ENCODE data around the gene AK1. TPM values are rescaled to one million over a fixed set of nuclear protein-coding genes. Genes with fewer than 3 reads are reported as not detected.
"Not testable (repeated sequence)": the region's sequence is repeated elsewhere in the genome, so short reads cannot be mapped to it uniquely, and the experiment has no call there.

The AK1 gene
- total and polyA plus RNA-seq, 10 of the 15 experiments (the other 5 are each of a cell fraction or from before 2014, with no cell fraction given): 0.23 to 3.1 (median 1.8) TPM

DNA sequence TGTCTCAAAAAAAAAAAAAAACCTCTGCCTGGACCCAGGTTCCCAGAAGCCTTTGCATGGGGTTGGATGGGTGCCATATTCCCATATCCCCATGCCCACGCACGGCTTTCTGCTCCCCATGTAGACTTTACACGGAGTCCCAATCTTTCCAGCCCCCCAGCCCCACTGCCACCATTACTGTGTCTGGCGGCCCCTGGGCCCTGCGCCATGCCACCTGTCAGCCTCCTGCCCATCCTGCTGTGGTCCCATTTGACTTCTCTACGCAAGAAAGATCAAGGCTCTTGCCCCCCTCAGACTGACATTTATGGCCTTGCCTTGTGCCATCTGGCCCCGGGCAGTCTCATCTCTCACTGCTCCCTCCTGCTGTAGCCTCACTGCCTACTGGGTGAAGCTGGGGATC, 6.5 kb upstream of the AK1 start:
- Histone ChIP-seq H3K9me3 (replicated peaks; ENCODE audit: control insufficient read depth, insufficient read depth, low read length) (no peaks in the 10 kb centered on the region), H3K36me3 (ENCODE audit: control insufficient read depth in 2 of 2, insufficient read depth in 2 of 2, low read length in 1 of 2) (peaks cover 3 to 4% of the 10 kb centered on the region in 2 experiments; a peak in 3 of 4 replicates), H3K79me2 (ENCODE audit: control insufficient read depth, insufficient read depth, low read length) (no peaks in the 10 kb centered on the region), H3K4me3 (no peak overlapping the region), H3K4me1 (ENCODE audit: control insufficient read depth, insufficient read depth, low read length) (peaks cover 3% of the 10 kb centered on the region), H3K27me3 (replicated peaks in 1 of 2; ENCODE audit: control insufficient read depth in 2 of 2, insufficient read depth in 2 of 2, low read length in 1 of 2) (no peaks in the 10 kb centered on the region), H3K9ac (ENCODE audit: control insufficient read depth, insufficient read depth, low read length) (no peak overlapping the region), H3K27ac (ENCODE audit: control insufficient read depth, insufficient read depth) (no peak overlapping the region), H2AFZ (ENCODE audit: control insufficient read depth, low read depth, low read length) (no peak overlapping the region), H4K20me1 (ENCODE audit: control insufficient read depth, insufficient read depth) (no peaks in the 10 kb centered on the region), H3K4me2 (ENCODE audit: control insufficient read depth, insufficient read depth) (no peak overlapping the region)
- FAIRE-seq (no peak), ATAC-seq (no peak; the same call in 2 of the 3 replicates), DNase-seq (ENCODE audit: low read depth, low spot score) (no peak)
- 89% methylated on average over 7 of the region's 7 CpGs for WGBS (ENCODE audit: insufficient coverage, insufficient replicate concordance, low lambda C conversion rate, missing lambda C conversion rate)
- RAD21 ChIA-PET (ENCODE audit: unreplicated experiment): no interaction called here
- TF ChIP-seq SUZ12 (IDR thresholded peaks at IDR 0.05; ENCODE audit: unreplicated experiment) (no peak), TARDBP (IDR thresholded peaks at IDR 0.05; ENCODE audit: borderline replicate concordance) (no peak), SRF (IDR thresholded peaks at IDR 0.05; ENCODE audit: low read depth in 2 of 2, low read length in 2 of 2) (no peak), SUPT20H (IDR thresholded peaks at IDR 0.05; ENCODE audit: borderline replicate concordance, control insufficient read depth, low read depth, low read length) (no peak), BRCA1 (IDR thresholded peaks at IDR 0.05; ENCODE audit: low read depth, low read length) (no peak), FOXK2 (IDR thresholded peaks at IDR 0.05) (no peak), HCFC1 (IDR thresholded peaks at IDR 0.05; ENCODE audit: low read length) (no peak), PML (IDR thresholded peaks at IDR 0.05; ENCODE audit: low read length) (no peak), HDAC6 (IDR thresholded peaks at IDR 0.05; ENCODE audit: unreplicated experiment) (no peak), SMAD5 (IDR thresholded peaks at IDR 0.05; ENCODE audit: low read depth) (no peak), ZNF622 (IDR thresholded peaks at IDR 0.05) (no peak)
- TF ChIP-seq, protein P1, sequence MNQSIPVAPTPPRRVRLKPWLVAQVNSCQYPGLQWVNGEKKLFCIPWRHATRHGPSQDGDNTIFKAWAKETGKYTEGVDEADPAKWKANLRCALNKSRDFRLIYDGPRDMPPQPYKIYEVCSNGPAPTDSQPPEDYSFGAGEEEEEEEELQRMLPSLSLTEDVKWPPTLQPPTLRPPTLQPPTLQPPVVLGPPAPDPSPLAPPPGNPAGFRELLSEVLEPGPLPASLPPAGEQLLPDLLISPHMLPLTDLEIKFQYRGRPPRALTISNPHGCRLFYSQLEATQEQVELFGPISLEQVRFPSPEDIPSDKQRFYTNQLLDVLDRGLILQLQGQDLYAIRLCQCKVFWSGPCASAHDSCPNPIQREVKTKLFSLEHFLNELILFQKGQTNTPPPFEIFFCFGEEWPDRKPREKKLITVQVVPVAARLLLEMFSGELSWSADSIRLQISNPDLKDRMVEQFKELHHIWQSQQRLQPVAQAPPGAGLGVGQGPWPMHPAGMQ (IDR thresholded peaks at IDR 0.05; ENCODE audit: borderline replicate concordance): no peak
- intact Hi-C loops (cut with micrococcal nuclease; ENCODE audit: unreplicated experiment): loop anchor here (5.0 kb wide), 1 partner anchor 33 kb away; the partner anchor contains the start of gene ST6GALNAC4
- no TSS peak for BruUV-seq (replicated peaks)
- in situ Hi-C loops (cut with MboI): no loop called here
- SMC1A ChIA-PET (ENCODE audit: uncharacterized antibody, unreplicated experiment): interaction anchor here (1.2 kb wide), 1 partner anchor 15 kb away, joined by 3 read pairs; no protein-coding TSS in a partner anchor
- CTCF ChIA-PET: no interaction called here
- POLR2A ChIA-PET: no interaction called here

DNA sequence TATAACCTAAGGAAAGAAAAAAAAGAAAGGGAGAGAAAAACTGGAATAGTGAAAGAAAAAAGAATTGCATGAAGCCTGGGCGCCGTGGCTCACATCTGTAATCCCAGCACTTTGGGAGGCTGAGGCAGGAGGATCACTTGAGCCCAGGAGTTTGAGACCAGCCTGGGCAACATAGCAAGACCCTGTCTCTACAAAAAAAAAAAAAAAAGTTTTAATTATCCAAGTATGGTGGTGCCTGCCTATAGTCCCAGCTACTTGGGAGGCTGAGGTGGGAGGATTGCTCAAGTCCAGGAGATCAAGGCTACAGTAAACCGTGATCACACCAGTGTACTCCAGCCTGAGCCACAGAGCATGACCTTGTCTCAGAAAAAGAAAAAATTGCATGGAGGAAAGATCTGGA, 4.2 kb upstream of the AK1 start:
- H3K4me1 ChIP-seq (ENCODE audit: control insufficient read depth, insufficient read depth, low read length); FAIRE-seq; H3K4me2 ChIP-seq (ENCODE audit: control insufficient read depth, insufficient read depth); H3K27ac ChIP-seq (ENCODE audit: control insufficient read depth, insufficient read depth); ATAC-seq; H3K9me3 ChIP-seq (replicated peaks; ENCODE audit: control insufficient read depth, insufficient read depth, low read length); H3K9ac ChIP-seq (ENCODE audit: control insufficient read depth, insufficient read depth, low read length); DNase-seq (ENCODE audit: low read depth, low spot score); H3K79me2 ChIP-seq (ENCODE audit: control insufficient read depth, insufficient read depth, low read length); H2AFZ ChIP-seq (ENCODE audit: control insufficient read depth, low read depth, low read length); H4K20me1 ChIP-seq (ENCODE audit: control insufficient read depth, insufficient read depth); H3K36me3 ChIP-seq (ENCODE audit: control insufficient read depth in 2 of 2, insufficient read depth in 2 of 2, low read length in 1 of 2); H3K27me3 ChIP-seq (replicated peaks in 1 of 2; ENCODE audit: control insufficient read depth in 2 of 2, insufficient read depth in 2 of 2, low read length in 1 of 2); in situ Hi-C loops (cut with MboI); BruUV-seq (replicated peaks); H3K4me3 ChIP-seq: not testable (repeated sequence)
- 100% methylated on average over 3 of the region's 3 CpGs for whole genome bisulfite sequencing (ENCODE audit: insufficient coverage, insufficient replicate concordance, low lambda C conversion rate, missing lambda C conversion rate)
- RAD21 ChIA-PET (ENCODE audit: unreplicated experiment): interaction anchor here (0.6 to 1.3 kb wide), 4 partner anchors 12 to 345 kb away, joined by 3 to 9 read pairs (median 4); partner anchors contain the start of gene ST6GALNAC4
- POLR2A ChIA-PET: interaction anchor here (0.7 kb wide), 1 partner anchor 35 kb away, joined by 3 read pairs; the partner anchor contains the start of gene ST6GALNAC4
- SMC1A ChIA-PET (ENCODE audit: uncharacterized antibody, unreplicated experiment): interaction anchor here (0.6 to 1.8 kb wide), 3 partner anchors 17 to 248 kb away, joined by 3 to 10 read pairs (median 3); no protein-coding TSS in a partner anchor
- intact Hi-C loops (cut with micrococcal nuclease; ENCODE audit: unreplicated experiment): loop anchor here (5.0 kb wide), 1 partner anchor 36 kb away; the partner anchor contains the start of gene ST6GALNAC4
- CTCF ChIA-PET: interaction anchor here (1.5 to 2.6 kb wide), 4 partner anchors 12 to 39 kb away, joined by 4 to 16 read pairs (median 8); no protein-coding TSS in a partner anchor

All from GM12878 (cell line).